ENCODE data around the gene CCDC34. TPM values are rescaled to one million over a fixed set of nuclear protein-coding genes. Genes with fewer than 3 reads are reported as not detected.

CCDC34 gene
- total and polyA plus RNA-seq, 7 experiments from 2014 or later = 1.3 to 10.0 (median 2.3) TPM

DNA sequence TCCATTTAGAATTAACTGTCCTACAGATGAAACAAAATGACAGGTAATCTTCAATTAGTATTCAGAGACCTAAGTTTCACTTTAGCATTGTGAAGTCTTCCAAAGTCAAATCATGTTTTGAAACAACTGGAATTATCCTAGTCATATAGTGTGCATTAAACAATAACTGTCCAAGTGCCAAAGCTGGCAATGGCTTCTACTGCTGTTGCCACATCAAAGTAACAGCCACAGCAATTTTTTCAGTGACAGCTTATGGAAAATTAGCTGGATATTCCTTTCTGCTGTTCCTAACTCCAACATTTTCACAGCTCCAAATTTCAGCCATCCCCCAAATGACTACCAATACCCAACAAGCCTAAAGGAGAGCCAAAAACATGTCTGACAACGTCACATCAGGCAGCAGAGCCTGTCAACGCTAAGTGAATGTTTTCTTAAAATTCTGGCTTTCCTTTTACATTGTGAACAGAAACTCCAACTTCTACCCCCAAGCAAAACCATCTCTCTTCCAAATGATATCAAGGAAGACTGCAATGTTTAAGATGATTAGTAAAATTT lies 45.3 kb upstream of the CCDC34 start:
- Mint-ChIP-seq H3K9me3 (no peaks in the 10 kb centered on the region), H3K27me3 (peaks cover 0 to 5% (median 4%) of the 10 kb centered on the region in 5 donors), H3K4me3 (no peak overlapping the region), H3K27ac (no peak overlapping the region), H3K36me3 (no peaks in the 10 kb centered on the region), H3K4me1 (no peaks in the 10 kb centered on the region)
- Histone ChIP-seq H3K4me3 (ENCODE audit: low read length) (no peak overlapping the region), H3K27me3 (ENCODE audit: control insufficient read depth in 2 of 2, insufficient read depth in 2 of 2, low read length in 2 of 2) (no peaks in the 10 kb centered on the region), H3K4me1 (ENCODE audit: control insufficient read depth in 2 of 2, insufficient read depth in 2 of 2, low read length in 2 of 2) (no peaks in the 10 kb centered on the region), H3K36me3 (ENCODE audit: control insufficient read depth in 2 of 3, insufficient read depth in 3 of 3, low read length in 3 of 3) (no peaks in the 10 kb centered on the region), H3K9me3 (ENCODE audit: control insufficient read depth in 2 of 3, low read length in 3 of 3) (no peaks in the 10 kb centered on the region), H3K27ac (ENCODE audit: low read depth, low read length) (no peak overlapping the region)
- POLR2A ChIA-PET = no interaction called here
- ATAC-seq (no peak), DNase-seq (no peak)
- intact Hi-C loops (cut with micrococcal nuclease) = no loop called here
- CTCF ChIA-PET = no interaction called here

DNA sequence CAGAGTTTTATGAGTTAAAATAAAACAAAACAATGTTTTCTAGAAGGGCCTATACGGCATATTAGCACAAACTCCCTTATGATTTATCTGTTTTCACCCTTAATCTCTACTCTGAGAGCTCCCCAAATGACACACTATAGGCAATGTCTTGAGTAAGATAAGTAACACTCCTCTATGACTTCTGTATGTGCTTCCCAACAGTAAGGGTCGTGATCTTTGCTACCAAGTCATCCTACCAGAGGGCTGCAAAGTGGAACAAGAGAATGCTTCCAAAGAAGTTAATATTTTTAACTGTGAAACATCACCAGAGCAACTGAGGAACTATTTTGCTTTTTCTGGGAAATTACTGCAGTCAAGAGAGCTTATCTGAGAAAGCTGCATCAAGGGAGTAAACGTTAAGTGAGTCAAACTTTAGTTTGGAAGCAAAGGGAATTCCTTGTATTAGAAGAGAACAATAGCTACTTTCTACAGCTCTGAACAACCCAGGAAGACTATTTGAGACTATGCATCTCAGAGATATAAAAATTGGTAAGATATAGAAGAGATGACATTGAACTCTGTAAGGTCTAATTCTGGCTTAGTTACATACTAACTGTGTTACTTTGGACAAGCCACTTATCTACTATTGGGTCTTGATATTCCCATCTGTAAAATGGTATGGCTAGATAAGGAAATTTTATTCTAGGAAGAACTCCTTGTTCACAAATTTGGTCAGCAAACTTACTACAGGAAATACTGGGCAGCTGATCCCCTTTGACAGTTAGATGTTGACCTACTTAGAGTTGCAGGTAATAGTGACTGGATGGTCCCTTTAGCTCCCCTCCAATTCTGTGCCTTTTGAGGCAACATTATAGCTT lies 43.7 kb upstream of the CCDC34 start:
- Histone ChIP-seq H3K36me3 (ENCODE audit: control insufficient read depth in 2 of 3, insufficient read depth in 3 of 3, low read length in 3 of 3) (no peaks in the 10 kb centered on the region), H3K27ac (ENCODE audit: low read depth, low read length) (no peak overlapping the region), H3K4me3 (ENCODE audit: low read length) (no peak overlapping the region), H3K27me3 (ENCODE audit: control insufficient read depth in 2 of 2, insufficient read depth in 2 of 2, low read length in 2 of 2) (no peaks in the 10 kb centered on the region), H3K9me3 (ENCODE audit: control insufficient read depth in 2 of 3, low read length in 3 of 3) (no peaks in the 10 kb centered on the region), H3K4me1 (ENCODE audit: control insufficient read depth in 2 of 2, insufficient read depth in 2 of 2, low read length in 2 of 2) (no peaks in the 10 kb centered on the region)
- DNase-seq = no peak
- no peaks in the 10 kb centered on the region for H3K4me1 Mint-ChIP-seq
- H3K4me3 Mint-ChIP-seq = no peak overlapping the region
- intact Hi-C loops (cut with micrococcal nuclease) = no loop called here
- H3K9me3 Mint-ChIP-seq = no peaks in the 10 kb centered on the region
- ChIA-PET POLR2A (no interaction called here), CTCF (interaction anchor here (0.6 to 1.1 kb wide), 2 partner anchors 89 to 111 kb away, joined by 3 to 5 read pairs; no protein-coding TSS in a partner anchor)
- H3K36me3 Mint-ChIP-seq = no peaks in the 10 kb centered on the region
- no peak overlapping the region for H3K27ac Mint-ChIP-seq
- ATAC-seq = no peak
- H3K27me3 Mint-ChIP-seq = peaks cover 0 to 5% (median 4%) of the 10 kb centered on the region in 5 donors

- Histone ChIP-seq H3K9me3 (ENCODE audit: control insufficient read depth in 2 of 3, low read length in 3 of 3) (no peaks in the 10 kb centered on the region), H3K27ac (ENCODE audit: low read depth, low read length) (no peak overlapping the region), H3K27me3 (ENCODE audit: control insufficient read depth in 2 of 2, insufficient read depth in 2 of 2, low read length in 2 of 2) (no peaks in the 10 kb centered on the region), H3K36me3 (ENCODE audit: control insufficient read depth in 2 of 3, insufficient read depth in 3 of 3, low read length in 3 of 3) (no peaks in the 10 kb centered on the region), H3K4me1 (ENCODE audit: control insufficient read depth in 2 of 2, insufficient read depth in 2 of 2, low read length in 2 of 2) (no peaks in the 10 kb centered on the region), H3K4me3 (ENCODE audit: low read length) (no peak overlapping the region)
- Mint-ChIP-seq H3K9me3 (no peaks in the 10 kb centered on the region), H3K4me3 (no peak overlapping the region), H3K27me3 (peaks cover 0 to 5% (median 4%) of the 10 kb centered on the region in 5 donors), H3K4me1 (no peaks in the 10 kb centered on the region), H3K36me3 (no peaks in the 10 kb centered on the region), H3K27ac (no peak overlapping the region)
- POLR2A ChIA-PET = no interaction called here
- intact Hi-C loops (cut with micrococcal nuclease) = no loop called here
- no peak for ATAC-seq
- no peak for DNase-seq
- CTCF ChIA-PET = no interaction called here
These were observed 42.1 kb upstream of the CCDC34 start for GRCh38 chr11:27405134-27405533.

- H3K27ac Mint-ChIP-seq = no peak overlapping the region
- no peaks in the 10 kb centered on the region for H3K36me3 Mint-ChIP-seq
- intact Hi-C loops (cut with micrococcal nuclease) = no loop called here
These were observed 41.4 kb upstream of the CCDC34 start for GRCh38 chr11:27404427-27404826.

GRCh38 chr11:27403195-27403594 lies 40.2 kb upstream of the CCDC34 start:
- DNase-seq (no peak), ATAC-seq (no peak)
- no peaks in the 10 kb centered on the region for H3K4me1 ChIP-seq (ENCODE audit: control insufficient read depth in 2 of 2, insufficient read depth in 2 of 2, low read length in 2 of 2)
- intact Hi-C loops (cut with micrococcal nuclease) = no loop called here
- Mint-ChIP-seq H3K4me1 (no peaks in the 10 kb centered on the region), H3K9me3 (no peaks in the 10 kb centered on the region), H3K36me3 (no peaks in the 10 kb centered on the region), H3K4me3 (no peak overlapping the region), H3K27ac (no peak overlapping the region), H3K27me3 (no peaks in the 10 kb centered on the region)
- H3K27me3 ChIP-seq (ENCODE audit: control insufficient read depth in 2 of 2, insufficient read depth in 2 of 2, low read length in 2 of 2) = no peaks in the 10 kb centered on the region
- H3K36me3 ChIP-seq (ENCODE audit: control insufficient read depth in 2 of 3, insufficient read depth in 3 of 3, low read length in 3 of 3) = no peaks in the 10 kb centered on the region
- H3K27ac ChIP-seq (ENCODE audit: low read depth, low read length) = no peak overlapping the region
- CTCF ChIA-PET = no interaction called here
- no peaks in the 10 kb centered on the region for H3K9me3 ChIP-seq (ENCODE audit: control insufficient read depth in 2 of 3, low read length in 3 of 3)
- no peak overlapping the region for H3K4me3 ChIP-seq (ENCODE audit: low read length)
- POLR2A ChIA-PET = no interaction called here

More at GRCh38 chr11:27404427-27404826, 41.4 kb upstream of the CCDC34 start:
- H3K9me3 ChIP-seq (ENCODE audit: control insufficient read depth in 2 of 3, low read length in 3 of 3) = no peaks in the 10 kb centered on the region
- no peaks in the 10 kb centered on the region for H3K9me3 Mint-ChIP-seq
- H3K27ac ChIP-seq (ENCODE audit: low read depth, low read length) = no peak overlapping the region
- H3K27me3 Mint-ChIP-seq = peaks cover 0 to 5% (median 4%) of the 10 kb centered on the region in 5 donors
- H3K4me1 Mint-ChIP-seq = no peaks in the 10 kb centered on the region
- ChIA-PET POLR2A (no interaction called here), CTCF (no interaction called here)
- no peak overlapping the region for H3K4me3 Mint-ChIP-seq
- no peaks in the 10 kb centered on the region for H3K27me3 ChIP-seq (ENCODE audit: control insufficient read depth in 2 of 2, insufficient read depth in 2 of 2, low read length in 2 of 2)
- ATAC-seq (no peak), DNase-seq (no peak)
- no peak overlapping the region for H3K4me3 ChIP-seq (ENCODE audit: low read length)
- no peaks in the 10 kb centered on the region for H3K4me1 ChIP-seq (ENCODE audit: control insufficient read depth in 2 of 2, insufficient read depth in 2 of 2, low read length in 2 of 2)
- H3K36me3 ChIP-seq (ENCODE audit: control insufficient read depth in 2 of 3, insufficient read depth in 3 of 3, low read length in 3 of 3) = no peaks in the 10 kb centered on the region

- H3K27me3 Mint-ChIP-seq = no peaks in the 10 kb centered on the region
- H3K9me3 ChIP-seq (ENCODE audit: control insufficient read depth in 2 of 3, low read length in 3 of 3) = no peaks in the 10 kb centered on the region
- no peaks in the 10 kb centered on the region for H3K4me1 Mint-ChIP-seq
- no peaks in the 10 kb centered on the region for H3K36me3 ChIP-seq (ENCODE audit: control insufficient read depth in 2 of 3, insufficient read depth in 3 of 3, low read length in 3 of 3)
- DNase-seq (no peak), ATAC-seq (no peak)
- no peak overlapping the region for H3K4me3 Mint-ChIP-seq
- CTCF ChIA-PET = no interaction called here
- intact Hi-C loops (cut with micrococcal nuclease) = no loop called here
- H3K27ac Mint-ChIP-seq = no peak overlapping the region
- no peaks in the 10 kb centered on the region for H3K27me3 ChIP-seq (ENCODE audit: control insufficient read depth in 2 of 2, insufficient read depth in 2 of 2, low read length in 2 of 2)
- H3K4me1 ChIP-seq (ENCODE audit: control insufficient read depth in 2 of 2, insufficient read depth in 2 of 2, low read length in 2 of 2) = no peaks in the 10 kb centered on the region
- no peaks in the 10 kb centered on the region for H3K36me3 Mint-ChIP-seq
- H3K9me3 Mint-ChIP-seq = no peaks in the 10 kb centered on the region
- H3K4me3 ChIP-seq (ENCODE audit: low read length) = no peak overlapping the region
- H3K27ac ChIP-seq (ENCODE audit: low read depth, low read length) = no peak overlapping the region
- POLR2A ChIA-PET = no interaction called here
These were observed 39.4 kb upstream of the CCDC34 start for GRCh38 chr11:27402450-27402849.

GRCh38 chr11:27401833-27402316 lies 38.9 kb upstream of the CCDC34 start:
- Mint-ChIP-seq H3K36me3 (no peaks in the 10 kb centered on the region), H3K4me3 (no peak overlapping the region), H3K27me3 (no peaks in the 10 kb centered on the region), H3K9me3 (no peaks in the 10 kb centered on the region), H3K4me1 (no peaks in the 10 kb centered on the region), H3K27ac (no peak overlapping the region)
- Histone ChIP-seq H3K9me3 (ENCODE audit: control insufficient read depth in 2 of 3, low read length in 3 of 3) (no peaks in the 10 kb centered on the region), H3K4me3 (ENCODE audit: low read length) (no peak overlapping the region), H3K27ac (ENCODE audit: low read depth, low read length) (no peak overlapping the region), H3K4me1 (ENCODE audit: control insufficient read depth in 2 of 2, insufficient read depth in 2 of 2, low read length in 2 of 2) (no peaks in the 10 kb centered on the region), H3K36me3 (ENCODE audit: control insufficient read depth in 2 of 3, insufficient read depth in 3 of 3, low read length in 3 of 3) (no peaks in the 10 kb centered on the region), H3K27me3 (ENCODE audit: control insufficient read depth in 2 of 2, insufficient read depth in 2 of 2, low read length in 2 of 2) (no peaks in the 10 kb centered on the region)
- DNase-seq (no peak), ATAC-seq (no peak)
- intact Hi-C loops (cut with micrococcal nuclease) = no loop called here
- ChIA-PET POLR2A (no interaction called here), CTCF (no interaction called here)

All from naive thymus-derived CD4-positive, alpha-beta T cell (primary cell).